ENCODE data around the gene WASL. TPM values are rescaled to one million over a fixed set of nuclear protein-coding genes. Genes with fewer than 3 reads are reported as not detected.

The WASL gene
- total RNA-seq, 1 experiment from 2014 or later: 34.4 TPM

DNA sequence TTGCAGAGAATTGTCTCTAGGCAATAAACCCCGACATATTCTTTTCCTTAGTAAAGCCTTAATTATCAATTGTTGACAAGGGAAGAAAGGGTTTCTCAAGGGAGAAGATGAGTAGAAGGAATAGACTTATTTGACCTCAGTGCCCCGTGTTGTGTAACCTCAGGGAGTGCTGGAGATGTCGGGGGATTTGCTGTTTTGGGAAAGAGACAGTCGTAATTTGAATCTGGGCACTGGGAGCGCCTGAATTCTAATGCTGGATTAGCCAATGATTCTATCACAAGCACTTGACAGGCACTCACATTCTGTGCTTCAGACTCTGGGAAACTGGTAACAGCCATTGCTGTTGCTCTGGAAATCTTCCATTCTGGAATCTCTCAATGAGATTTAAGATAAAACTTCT, 106.9 kb downstream of the WASL start (continued):
- TF ChIP-seq, protein P1, sequence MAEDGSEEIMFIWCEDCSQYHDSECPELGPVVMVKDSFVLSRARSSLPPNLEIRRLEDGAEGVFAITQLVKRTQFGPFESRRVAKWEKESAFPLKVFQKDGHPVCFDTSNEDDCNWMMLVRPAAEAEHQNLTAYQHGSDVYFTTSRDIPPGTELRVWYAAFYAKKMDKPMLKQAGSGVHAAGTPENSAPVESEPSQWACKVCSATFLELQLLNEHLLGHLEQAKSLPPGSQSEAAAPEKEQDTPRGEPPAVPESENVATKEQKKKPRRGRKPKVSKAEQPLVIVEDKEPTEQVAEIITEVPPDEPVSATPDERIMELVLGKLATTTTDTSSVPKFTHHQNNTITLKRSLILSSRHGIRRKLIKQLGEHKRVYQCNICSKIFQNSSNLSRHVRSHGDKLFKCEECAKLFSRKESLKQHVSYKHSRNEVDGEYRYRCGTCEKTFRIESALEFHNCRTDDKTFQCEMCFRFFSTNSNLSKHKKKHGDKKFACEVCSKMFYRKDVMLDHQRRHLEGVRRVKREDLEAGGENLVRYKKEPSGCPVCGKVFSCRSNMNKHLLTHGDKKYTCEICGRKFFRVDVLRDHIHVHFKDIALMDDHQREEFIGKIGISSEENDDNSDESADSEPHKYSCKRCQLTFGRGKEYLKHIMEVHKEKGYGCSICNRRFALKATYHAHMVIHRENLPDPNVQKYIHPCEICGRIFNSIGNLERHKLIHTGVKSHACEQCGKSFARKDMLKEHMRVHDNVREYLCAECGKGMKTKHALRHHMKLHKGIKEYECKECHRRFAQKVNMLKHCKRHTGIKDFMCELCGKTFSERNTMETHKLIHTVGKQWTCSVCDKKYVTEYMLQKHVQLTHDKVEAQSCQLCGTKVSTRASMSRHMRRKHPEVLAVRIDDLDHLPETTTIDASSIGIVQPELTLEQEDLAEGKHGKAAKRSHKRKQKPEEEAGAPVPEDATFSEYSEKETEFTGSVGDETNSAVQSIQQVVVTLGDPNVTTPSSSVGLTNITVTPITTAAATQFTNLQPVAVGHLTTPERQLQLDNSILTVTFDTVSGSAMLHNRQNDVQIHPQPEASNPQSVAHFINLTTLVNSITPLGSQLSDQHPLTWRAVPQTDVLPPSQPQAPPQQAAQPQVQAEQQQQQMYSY (CRISPR knock-in tag; IDR thresholded peaks at IDR 0.05): no peak

DNA sequence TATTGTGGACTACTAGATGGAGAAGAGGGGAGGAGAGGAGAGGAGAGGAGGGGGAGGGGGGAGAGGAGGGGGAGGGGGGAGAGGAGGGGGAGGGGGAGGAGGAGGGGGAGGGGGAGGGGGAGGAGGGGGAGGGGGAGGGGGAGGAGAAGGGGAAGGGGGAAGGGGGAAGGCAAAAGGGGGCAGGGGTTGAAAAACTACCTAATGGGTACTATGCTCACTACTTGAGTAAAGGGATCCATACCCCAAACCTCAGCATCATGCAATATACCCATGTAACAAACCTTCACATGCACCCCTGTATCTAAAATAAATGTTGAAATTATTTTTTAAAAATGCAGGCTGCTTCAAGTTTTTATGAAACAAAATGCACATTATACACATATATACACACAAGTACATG, 108.2 kb downstream of the WASL start:
- ATAC-seq: no peak
- Mint-ChIP-seq H3K27me3 (ENCODE audit: low read depth) (no peaks in the 10 kb centered on the region), H3K36me3 (no peaks in the 10 kb centered on the region), H3K9me3 (peaks cover 6% of the 10 kb centered on the region), H3K4me1 (peaks cover 38% of the 10 kb centered on the region), H3K27ac (no peak overlapping the region), H3K4me3 (no peak overlapping the region)
- CTCF ChIA-PET: no interaction called here
- TF ChIP-seq, protein P2, sequence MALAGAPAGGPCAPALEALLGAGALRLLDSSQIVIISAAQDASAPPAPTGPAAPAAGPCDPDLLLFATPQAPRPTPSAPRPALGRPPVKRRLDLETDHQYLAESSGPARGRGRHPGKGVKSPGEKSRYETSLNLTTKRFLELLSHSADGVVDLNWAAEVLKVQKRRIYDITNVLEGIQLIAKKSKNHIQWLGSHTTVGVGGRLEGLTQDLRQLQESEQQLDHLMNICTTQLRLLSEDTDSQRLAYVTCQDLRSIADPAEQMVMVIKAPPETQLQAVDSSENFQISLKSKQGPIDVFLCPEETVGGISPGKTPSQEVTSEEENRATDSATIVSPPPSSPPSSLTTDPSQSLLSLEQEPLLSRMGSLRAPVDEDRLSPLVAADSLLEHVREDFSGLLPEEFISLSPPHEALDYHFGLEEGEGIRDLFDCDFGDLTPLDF (CRISPR knock-in tag; IDR thresholded peaks at IDR 0.05): no peak
- TF ChIP-seq, protein P3, sequence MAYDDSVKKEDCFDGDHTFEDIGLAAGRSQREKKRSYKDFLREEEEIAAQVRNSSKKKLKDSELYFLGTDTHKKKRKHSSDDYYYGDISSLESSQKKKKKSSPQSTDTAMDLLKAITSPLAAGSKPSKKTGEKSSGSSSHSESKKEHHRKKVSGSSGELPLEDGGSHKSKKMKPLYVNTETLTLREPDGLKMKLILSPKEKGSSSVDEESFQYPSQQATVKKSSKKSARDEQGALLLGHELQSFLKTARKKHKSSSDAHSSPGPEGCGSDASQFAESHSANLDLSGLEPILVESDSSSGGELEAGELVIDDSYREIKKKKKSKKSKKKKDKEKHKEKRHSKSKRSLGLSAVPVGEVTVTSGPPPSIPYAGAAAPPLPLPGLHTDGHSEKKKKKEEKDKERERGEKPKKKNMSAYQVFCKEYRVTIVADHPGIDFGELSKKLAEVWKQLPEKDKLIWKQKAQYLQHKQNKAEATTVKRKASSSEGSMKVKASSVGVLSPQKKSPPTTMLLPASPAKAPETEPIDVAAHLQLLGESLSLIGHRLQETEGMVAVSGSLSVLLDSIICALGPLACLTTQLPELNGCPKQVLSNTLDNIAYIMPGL (CRISPR knock-in tag; IDR thresholded peaks at IDR 0.05): no peak
- TF ChIP-seq ZNF121 (CRISPR knock-in tag; IDR thresholded peaks at IDR 0.05): no peak
- no peak for TF ChIP-seq ETV6 (CRISPR knock-in tag; IDR thresholded peaks at IDR 0.05)
- TF ChIP-seq TEAD4 (CRISPR knock-in tag; IDR thresholded peaks at IDR 0.05): no peak
- no peak for TF ChIP-seq SP1 (CRISPR knock-in tag; conservative IDR thresholded peaks at IDR 0.05)
- DNase-seq (ENCODE audit: low spot score): no peak
- POLR2A ChIA-PET: no interaction called here

DNA sequence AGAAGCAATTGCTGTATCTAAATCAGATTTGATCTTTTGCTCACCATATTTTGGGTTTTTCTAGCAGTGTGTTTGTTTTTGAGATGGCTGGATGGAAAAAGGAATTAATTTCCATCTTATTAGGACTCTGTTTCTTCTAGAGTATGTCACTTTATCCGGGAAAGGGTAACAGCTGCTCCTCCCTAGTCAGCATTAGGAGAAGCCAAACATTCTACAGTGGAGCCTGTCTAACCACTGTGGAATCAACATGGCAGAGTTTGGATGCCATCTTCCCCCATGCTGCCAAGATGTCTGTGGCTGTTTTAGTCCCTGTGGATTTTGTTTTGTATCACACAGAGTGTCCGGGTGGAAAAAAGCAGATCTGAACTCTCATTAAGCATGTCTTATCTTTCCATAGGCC, 109.2 kb downstream of the WASL start:
- ATAC-seq (no peak), DNase-seq (ENCODE audit: low spot score) (no peak)
- Mint-ChIP-seq H3K4me3 (no peak overlapping the region), H3K27ac (no peak overlapping the region), H3K4me1 (peaks cover 31% of the 10 kb centered on the region), H3K27me3 (ENCODE audit: low read depth) (no peaks in the 10 kb centered on the region), H3K36me3 (no peaks in the 10 kb centered on the region), H3K9me3 (peaks cover 6% of the 10 kb centered on the region)
- POLR2A ChIA-PET: no interaction called here
- CTCF ChIA-PET: no interaction called here
- TF ChIP-seq, protein P4, sequence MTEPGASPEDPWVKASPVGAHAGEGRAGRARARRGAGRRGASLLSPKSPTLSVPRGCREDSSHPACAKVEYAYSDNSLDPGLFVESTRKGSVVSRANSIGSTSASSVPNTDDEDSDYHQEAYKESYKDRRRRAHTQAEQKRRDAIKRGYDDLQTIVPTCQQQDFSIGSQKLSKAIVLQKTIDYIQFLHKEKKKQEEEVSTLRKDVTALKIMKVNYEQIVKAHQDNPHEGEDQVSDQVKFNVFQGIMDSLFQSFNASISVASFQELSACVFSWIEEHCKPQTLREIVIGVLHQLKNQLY (CRISPR knock-in tag; IDR thresholded peaks at IDR 0.05): no peak
- TF ChIP-seq ZNF396 (CRISPR knock-in tag; IDR thresholded peaks at IDR 0.05; ENCODE audit: borderline replicate concordance): no peak
- TF ChIP-seq ZBTB21 (CRISPR knock-in tag; IDR thresholded peaks at IDR 0.05; ENCODE audit: borderline replicate concordance): no peak

DNA sequence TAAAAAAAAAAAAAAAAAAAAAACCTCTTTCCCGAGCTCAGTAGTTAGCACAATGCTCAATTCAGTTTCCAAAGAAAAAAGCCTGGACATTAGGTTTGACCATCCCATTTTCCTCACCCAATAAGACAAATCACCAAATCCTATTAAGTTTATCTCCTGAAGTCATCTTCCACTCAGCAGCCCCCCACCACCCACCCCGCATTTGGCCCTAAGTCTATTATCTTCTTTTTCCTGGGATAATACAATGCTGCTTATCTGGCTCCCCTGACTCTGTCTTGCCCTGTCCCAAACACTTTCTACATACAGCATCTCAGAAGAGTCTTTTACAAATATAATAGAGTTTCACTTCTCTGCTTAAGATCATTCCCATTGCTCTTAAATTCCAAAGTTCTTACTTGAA, 110.9 kb downstream of the WASL start:
- CTCF ChIA-PET: interaction anchor here (1.4 to 3.6 kb wide), 9 partner anchors 13 to 234 kb away, joined by 3 to 38 read pairs (median 23); no protein-coding TSS in a partner anchor
- no peak for ATAC-seq
- POLR2A ChIA-PET: interaction anchor here (0.8 kb wide), 1 partner anchor 111 kb away, joined by 3 read pairs; the partner anchor contains the start of gene WASL

More for the DNA sequence above, 110.9 kb downstream of the WASL start:
- H3K27ac Mint-ChIP-seq: no peak overlapping the region
- no peak overlapping the region for H3K4me3 Mint-ChIP-seq
- peaks cover 6% of the 10 kb centered on the region for H3K9me3 Mint-ChIP-seq
- TF ChIP-seq OVOL2 (CRISPR knock-in tag; IDR thresholded peaks at IDR 0.05; ENCODE audit: borderline replicate concordance) (no peak), ZNF219 (CRISPR knock-in tag; IDR thresholded peaks at IDR 0.05; ENCODE audit: borderline replicate concordance) (no peak), ZBTB21 (CRISPR knock-in tag; IDR thresholded peaks at IDR 0.05; ENCODE audit: borderline replicate concordance) (no peak), CREB1 (CRISPR knock-in tag; IDR thresholded peaks at IDR 0.05) (no peak)
- TF ChIP-seq, protein P5, sequence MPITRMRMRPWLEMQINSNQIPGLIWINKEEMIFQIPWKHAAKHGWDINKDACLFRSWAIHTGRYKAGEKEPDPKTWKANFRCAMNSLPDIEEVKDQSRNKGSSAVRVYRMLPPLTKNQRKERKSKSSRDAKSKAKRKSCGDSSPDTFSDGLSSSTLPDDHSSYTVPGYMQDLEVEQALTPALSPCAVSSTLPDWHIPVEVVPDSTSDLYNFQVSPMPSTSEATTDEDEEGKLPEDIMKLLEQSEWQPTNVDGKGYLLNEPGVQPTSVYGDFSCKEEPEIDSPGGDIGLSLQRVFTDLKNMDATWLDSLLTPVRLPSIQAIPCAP (CRISPR knock-in tag; IDR thresholded peaks at IDR 0.05): no peak
- TF ChIP-seq, protein P6, sequence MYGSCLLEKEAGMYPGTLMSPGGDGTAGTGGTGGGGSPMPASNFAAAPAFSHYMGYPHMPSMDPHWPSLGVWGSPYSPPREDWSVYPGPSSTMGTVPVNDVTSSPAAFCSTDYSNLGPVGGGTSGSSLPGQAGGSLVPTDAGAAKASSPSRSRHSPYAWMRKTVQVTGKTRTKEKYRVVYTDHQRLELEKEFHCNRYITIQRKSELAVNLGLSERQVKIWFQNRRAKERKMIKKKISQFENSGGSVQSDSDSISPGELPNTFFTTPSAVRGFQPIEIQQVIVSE (CRISPR knock-in tag; IDR thresholded peaks at IDR 0.05; ENCODE audit: borderline replicate concordance): no peak
- DNase-seq (ENCODE audit: low spot score): no peak
- H3K4me1 Mint-ChIP-seq: peaks cover 14% of the 10 kb centered on the region
- H3K36me3 Mint-ChIP-seq: no peaks in the 10 kb centered on the region
- no peaks in the 10 kb centered on the region for H3K27me3 Mint-ChIP-seq (ENCODE audit: low read depth)
